Measurements from ENCODE around the gene MYO16.

Gene MYO16

DNA sequence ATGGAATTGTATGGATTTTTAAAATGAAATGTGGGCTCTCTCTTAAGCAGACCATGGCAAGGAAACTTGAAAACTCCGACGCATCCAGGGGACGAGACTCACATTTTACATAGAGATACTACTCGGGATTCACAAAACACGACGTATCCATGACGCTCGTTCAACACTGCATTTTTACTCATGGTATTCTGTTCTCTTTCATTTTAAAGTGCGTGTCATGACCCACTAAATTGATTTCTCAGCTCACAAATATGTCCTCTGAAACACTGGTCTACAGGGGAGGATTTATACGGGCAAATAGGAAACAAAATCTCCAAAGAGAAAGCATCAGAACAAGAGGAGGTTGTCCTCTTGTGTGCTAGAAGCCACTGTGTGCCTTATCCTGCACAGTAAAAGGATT lies 523.5 kb downstream of the MYO16 start:
- no peaks in the 10 kb centered on the region for H3K9me3 ChIP-seq (ENCODE audit: control insufficient read depth, insufficient read depth, low read length)
- H3K4me1 ChIP-seq (ENCODE audit: control insufficient read depth, insufficient read depth, low read length): peaks cover 5% of the 10 kb centered on the region
- no peaks in the 10 kb centered on the region for H3K36me3 ChIP-seq (ENCODE audit: control insufficient read depth, insufficient read depth, low read length)
- no peak overlapping the region for H3K9ac ChIP-seq (ENCODE audit: low read depth, low read length)
- no peak overlapping the region for H3K4me3 ChIP-seq (ENCODE audit: low read depth, low read length)
- H3K27me3 ChIP-seq (ENCODE audit: control insufficient read depth, insufficient read depth, low read length): no peaks in the 10 kb centered on the region

DNA sequence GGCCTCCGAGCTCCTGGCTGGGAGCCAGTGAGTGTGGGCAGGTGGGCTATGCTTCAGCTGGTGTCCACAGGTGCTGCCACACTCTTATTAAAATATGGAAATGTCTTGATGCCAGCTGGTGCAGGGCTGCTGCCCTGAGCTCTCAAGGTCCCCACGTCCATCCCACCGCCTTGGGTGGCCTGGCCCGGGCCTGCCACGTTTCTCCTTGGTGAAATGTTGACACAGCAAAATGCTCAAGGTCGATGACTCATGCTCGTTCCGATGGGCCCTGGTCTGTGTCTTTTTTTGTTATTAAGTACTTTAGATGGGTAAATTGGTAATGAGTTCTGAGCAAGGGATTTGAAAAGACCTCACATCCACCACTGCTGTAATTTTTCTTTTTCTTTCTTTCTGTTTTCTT lies 524.7 kb downstream of the MYO16 start:
- Histone ChIP-seq H3K9me3 (ENCODE audit: control insufficient read depth, insufficient read depth, low read length) (no peaks in the 10 kb centered on the region), H3K9ac (ENCODE audit: low read depth, low read length) (no peak overlapping the region), H3K4me3 (ENCODE audit: low read depth, low read length) (no peak overlapping the region), H3K27me3 (ENCODE audit: control insufficient read depth, insufficient read depth, low read length) (no peaks in the 10 kb centered on the region), H3K36me3 (ENCODE audit: control insufficient read depth, insufficient read depth, low read length) (no peaks in the 10 kb centered on the region), H3K4me1 (ENCODE audit: control insufficient read depth, insufficient read depth, low read length) (peaks cover 5% of the 10 kb centered on the region)

DNA sequence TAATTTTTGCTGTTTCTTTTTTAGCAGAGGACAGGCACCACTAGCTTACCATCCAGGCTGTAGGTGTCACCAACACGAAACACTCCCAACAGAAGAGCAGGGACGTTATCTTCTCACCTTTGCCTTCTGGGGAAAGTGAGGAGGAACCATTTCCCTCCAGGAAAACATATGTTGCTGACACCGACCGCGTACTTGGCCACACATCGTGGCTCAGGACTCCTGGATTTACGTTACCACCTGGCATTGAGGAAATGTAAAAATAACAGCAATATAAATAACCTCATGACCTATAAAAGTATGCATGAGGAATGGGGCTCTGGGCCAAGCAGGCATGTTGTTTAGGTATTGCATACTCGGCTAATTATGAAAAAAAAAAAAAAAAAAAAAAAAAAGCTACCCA lies 525.1 kb downstream of the MYO16 start:
- Histone ChIP-seq H3K4me3 (ENCODE audit: low read depth, low read length) (no peak overlapping the region), H3K27me3 (ENCODE audit: control insufficient read depth, insufficient read depth, low read length) (no peaks in the 10 kb centered on the region), H3K9ac (ENCODE audit: low read depth, low read length) (no peak overlapping the region), H3K9me3 (ENCODE audit: control insufficient read depth, insufficient read depth, low read length) (no peaks in the 10 kb centered on the region), H3K4me1 (ENCODE audit: control insufficient read depth, insufficient read depth, low read length) (peaks cover 5% of the 10 kb centered on the region), H3K36me3 (ENCODE audit: control insufficient read depth, insufficient read depth, low read length) (no peaks in the 10 kb centered on the region)

DNA sequence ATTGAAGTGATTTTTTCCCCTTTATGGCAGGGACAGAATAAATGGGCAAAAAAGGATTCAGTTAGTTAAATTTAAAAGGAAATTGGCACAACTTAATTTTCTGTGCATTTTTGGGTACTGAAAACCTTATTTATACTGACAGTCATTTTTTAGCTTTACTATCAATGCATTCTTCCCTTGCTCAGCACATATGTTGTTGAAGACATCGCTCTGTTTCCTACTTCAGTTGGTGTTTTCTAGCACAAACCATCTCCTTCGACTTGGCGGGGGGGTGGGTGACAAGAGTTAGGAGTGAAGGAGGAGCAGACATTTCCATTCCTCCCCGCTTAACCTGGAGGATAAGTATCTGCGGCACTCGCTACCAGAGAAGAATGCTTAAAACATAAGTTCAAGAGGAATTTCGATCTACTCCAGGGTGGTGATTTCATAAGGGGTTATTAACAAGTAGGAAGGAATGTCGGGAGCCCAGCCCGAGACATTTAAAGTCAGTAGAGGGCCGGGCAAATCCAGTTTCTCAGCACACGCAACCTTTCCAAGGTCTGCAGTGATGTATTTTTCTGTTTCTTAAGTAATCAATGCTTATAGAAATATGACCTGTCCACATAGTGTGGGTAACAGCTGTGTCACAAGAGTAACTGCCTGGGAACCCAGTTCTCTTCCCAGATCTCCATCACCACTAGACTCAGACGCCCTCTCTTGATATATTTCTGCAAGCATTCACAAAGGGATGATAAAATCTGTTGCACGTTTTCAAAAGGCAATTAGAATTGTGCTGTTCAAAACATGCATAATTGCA lies 525.8 kb downstream of the MYO16 start:
- no peaks in the 10 kb centered on the region for H3K9me3 ChIP-seq (ENCODE audit: control insufficient read depth, insufficient read depth, low read length)
- no peaks in the 10 kb centered on the region for H3K36me3 ChIP-seq (ENCODE audit: control insufficient read depth, insufficient read depth, low read length)
- no peak overlapping the region for H3K4me3 ChIP-seq (ENCODE audit: low read depth, low read length)
- peaks cover 5% of the 10 kb centered on the region for H3K4me1 ChIP-seq (ENCODE audit: control insufficient read depth, insufficient read depth, low read length)
- no peaks in the 10 kb centered on the region for H3K27me3 ChIP-seq (ENCODE audit: control insufficient read depth, insufficient read depth, low read length)
- no peak overlapping the region for H3K9ac ChIP-seq (ENCODE audit: low read depth, low read length)

DNA sequence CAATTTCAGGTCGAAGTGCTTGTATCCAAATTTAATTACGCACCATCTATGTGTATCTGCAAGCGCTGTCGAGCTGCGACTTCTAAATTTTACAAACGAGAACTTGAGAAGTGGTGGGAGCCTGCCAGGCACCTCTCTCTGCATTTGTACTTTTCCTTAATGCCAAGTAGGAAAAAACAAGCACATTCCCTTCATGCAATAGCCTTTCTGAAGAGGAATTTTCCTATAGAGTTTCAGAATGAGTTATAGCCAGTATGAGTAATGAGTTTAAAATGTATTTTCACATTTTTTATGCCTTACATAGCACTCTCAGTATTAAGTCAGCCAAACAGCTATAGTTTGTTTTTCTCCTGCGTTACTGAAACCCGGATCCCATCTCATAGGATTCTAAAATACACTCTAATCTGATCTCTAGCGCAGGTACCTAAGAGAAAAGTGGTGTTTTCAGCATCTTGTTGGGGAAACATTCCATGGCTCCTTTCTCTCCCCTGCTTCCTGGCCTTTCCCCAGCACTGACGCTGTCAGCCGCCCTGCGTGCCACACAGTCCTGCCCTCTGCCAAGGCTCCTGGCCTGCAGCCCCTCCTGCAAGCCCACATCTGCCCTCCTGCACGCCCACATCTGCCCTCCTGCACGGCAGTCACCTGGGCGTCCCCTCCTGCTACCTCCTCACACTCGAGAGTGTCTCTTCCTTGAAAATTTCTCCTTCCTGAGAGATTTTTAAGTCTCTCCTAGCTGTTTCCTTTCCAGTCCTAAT lies 526.9 kb downstream of the MYO16 start:
- Histone ChIP-seq H3K36me3 (ENCODE audit: control insufficient read depth, insufficient read depth, low read length) (no peaks in the 10 kb centered on the region), H3K27me3 (ENCODE audit: control insufficient read depth, insufficient read depth, low read length) (no peaks in the 10 kb centered on the region), H3K4me1 (ENCODE audit: control insufficient read depth, insufficient read depth, low read length) (peaks cover 8% of the 10 kb centered on the region), H3K9me3 (ENCODE audit: control insufficient read depth, insufficient read depth, low read length) (no peaks in the 10 kb centered on the region), H3K4me3 (ENCODE audit: low read depth, low read length) (no peak overlapping the region), H3K9ac (ENCODE audit: low read depth, low read length) (no peak overlapping the region)

DNA sequence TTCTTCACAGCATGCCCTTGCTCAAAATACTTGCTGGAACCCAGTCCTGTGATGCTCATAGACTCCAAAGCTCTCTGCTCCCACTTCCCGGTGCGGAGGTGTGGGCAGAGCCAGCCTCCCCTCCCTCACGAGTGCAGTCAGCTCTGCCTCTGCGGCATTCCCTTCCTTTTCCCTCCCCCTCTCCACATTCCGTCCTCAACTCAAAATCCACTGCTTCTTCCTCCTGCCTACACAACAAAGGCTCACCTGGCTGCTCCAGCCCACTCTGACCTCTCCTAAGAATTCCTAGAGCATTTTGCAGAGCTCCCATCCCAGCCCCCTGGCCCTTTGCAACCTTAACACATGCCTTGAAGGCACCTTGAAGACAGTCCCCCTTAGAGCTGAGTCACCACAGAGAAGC lies 527.9 kb downstream of the MYO16 start:
- H3K9me3 ChIP-seq (ENCODE audit: control insufficient read depth, insufficient read depth, low read length): no peaks in the 10 kb centered on the region
- H3K27me3 ChIP-seq (ENCODE audit: control insufficient read depth, insufficient read depth, low read length): no peaks in the 10 kb centered on the region
- H3K9ac ChIP-seq (ENCODE audit: low read depth, low read length): no peak overlapping the region
- H3K4me1 ChIP-seq (ENCODE audit: control insufficient read depth, insufficient read depth, low read length): peaks cover 8% of the 10 kb centered on the region
- no peaks in the 10 kb centered on the region for H3K36me3 ChIP-seq (ENCODE audit: control insufficient read depth, insufficient read depth, low read length)
- H3K4me3 ChIP-seq (ENCODE audit: low read depth, low read length): no peak overlapping the region

DNA sequence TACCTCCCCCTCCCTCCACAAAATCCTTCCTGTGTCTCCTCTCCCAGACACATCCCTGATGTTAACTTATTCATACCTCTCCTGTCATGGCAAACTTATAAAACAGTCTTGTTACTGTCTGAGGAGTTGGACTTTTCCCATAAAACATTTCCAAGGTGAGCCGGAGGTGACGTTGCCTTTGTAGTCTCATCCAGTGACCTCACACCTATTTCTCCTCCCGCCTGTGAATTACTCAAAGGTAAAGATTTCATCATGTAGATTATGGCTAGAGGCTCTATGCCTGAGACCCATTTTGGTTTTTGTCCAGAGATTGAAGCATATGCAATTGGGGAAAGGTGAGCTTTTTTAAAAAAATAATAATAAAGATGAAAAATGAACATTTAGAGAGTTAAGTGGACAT lies 529.0 kb downstream of the MYO16 start:
- Histone ChIP-seq H3K27me3 (ENCODE audit: control insufficient read depth, insufficient read depth, low read length) (no peaks in the 10 kb centered on the region), H3K36me3 (ENCODE audit: control insufficient read depth, insufficient read depth, low read length) (no peaks in the 10 kb centered on the region), H3K4me1 (ENCODE audit: control insufficient read depth, insufficient read depth, low read length) (peaks cover 8% of the 10 kb centered on the region), H3K4me3 (ENCODE audit: low read depth, low read length) (no peak overlapping the region), H3K9ac (ENCODE audit: low read depth, low read length) (no peak overlapping the region), H3K9me3 (ENCODE audit: control insufficient read depth, insufficient read depth, low read length) (no peaks in the 10 kb centered on the region)

DNA sequence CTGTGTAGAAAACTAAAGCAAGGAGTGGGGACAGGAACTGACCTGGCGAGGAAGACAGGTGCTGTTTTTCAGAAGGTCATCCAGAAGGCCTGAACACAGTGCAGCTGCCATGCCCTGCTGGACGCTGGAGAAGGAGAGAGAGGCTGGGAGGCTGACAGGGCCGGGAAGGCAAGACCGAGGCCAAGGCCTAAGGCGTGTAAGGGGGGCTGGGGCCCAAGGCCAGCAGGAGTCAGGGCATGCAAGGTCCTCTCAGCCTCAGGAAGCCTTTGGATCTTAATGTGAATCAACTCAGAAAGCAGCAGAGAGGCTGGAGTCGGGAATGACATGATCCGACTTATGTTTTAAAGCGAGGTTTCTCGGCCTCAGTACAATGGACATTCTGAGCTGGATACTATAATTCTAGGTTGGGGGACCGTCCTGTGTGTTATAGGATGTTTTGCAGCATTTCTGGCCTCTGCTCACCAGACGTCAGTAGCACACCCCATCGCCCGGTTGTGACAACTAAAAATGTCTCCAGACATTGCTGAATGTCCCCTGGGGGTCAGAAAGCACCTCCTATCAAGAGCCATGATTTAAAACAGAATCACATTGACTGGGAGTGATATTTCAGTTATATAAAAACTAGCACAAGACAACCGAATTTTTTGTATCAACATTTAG lies 530.4 kb downstream of the MYO16 start:
- Histone ChIP-seq H3K9me3 (ENCODE audit: control insufficient read depth, insufficient read depth, low read length) (no peaks in the 10 kb centered on the region), H3K4me3 (ENCODE audit: low read depth, low read length) (no peak overlapping the region), H3K9ac (ENCODE audit: low read depth, low read length) (no peak overlapping the region), H3K36me3 (ENCODE audit: control insufficient read depth, insufficient read depth, low read length) (no peaks in the 10 kb centered on the region), H3K4me1 (ENCODE audit: control insufficient read depth, insufficient read depth, low read length) (peaks cover 8% of the 10 kb centered on the region), H3K27me3 (ENCODE audit: control insufficient read depth, insufficient read depth, low read length) (no peaks in the 10 kb centered on the region)

DNA sequence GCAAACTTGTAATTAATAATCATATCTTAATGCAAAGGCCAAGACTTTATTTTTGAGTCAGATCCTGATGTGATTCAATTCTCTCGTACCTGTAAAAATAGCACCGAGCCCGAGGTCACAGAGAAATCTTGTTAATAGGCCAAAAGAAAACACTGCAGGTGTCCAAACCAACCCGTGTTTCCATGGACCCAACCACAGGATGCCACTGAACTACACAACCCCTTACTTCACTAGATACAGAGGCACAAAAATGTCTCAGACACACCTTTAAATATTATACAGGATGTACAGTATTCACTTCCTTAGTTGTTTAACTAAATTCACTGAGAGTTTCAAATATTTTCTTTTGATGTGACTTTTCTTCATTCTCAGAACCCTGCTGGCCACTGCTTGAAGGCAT lies 530.9 kb downstream of the MYO16 start:
- Histone ChIP-seq H3K27me3 (ENCODE audit: control insufficient read depth, insufficient read depth, low read length) (no peaks in the 10 kb centered on the region), H3K4me3 (ENCODE audit: low read depth, low read length) (no peak overlapping the region), H3K9me3 (ENCODE audit: control insufficient read depth, insufficient read depth, low read length) (no peaks in the 10 kb centered on the region), H3K4me1 (ENCODE audit: control insufficient read depth, insufficient read depth, low read length) (peaks cover 10% of the 10 kb centered on the region), H3K36me3 (ENCODE audit: control insufficient read depth, insufficient read depth, low read length) (no peaks in the 10 kb centered on the region), H3K9ac (ENCODE audit: low read depth, low read length) (no peak overlapping the region)

DNA sequence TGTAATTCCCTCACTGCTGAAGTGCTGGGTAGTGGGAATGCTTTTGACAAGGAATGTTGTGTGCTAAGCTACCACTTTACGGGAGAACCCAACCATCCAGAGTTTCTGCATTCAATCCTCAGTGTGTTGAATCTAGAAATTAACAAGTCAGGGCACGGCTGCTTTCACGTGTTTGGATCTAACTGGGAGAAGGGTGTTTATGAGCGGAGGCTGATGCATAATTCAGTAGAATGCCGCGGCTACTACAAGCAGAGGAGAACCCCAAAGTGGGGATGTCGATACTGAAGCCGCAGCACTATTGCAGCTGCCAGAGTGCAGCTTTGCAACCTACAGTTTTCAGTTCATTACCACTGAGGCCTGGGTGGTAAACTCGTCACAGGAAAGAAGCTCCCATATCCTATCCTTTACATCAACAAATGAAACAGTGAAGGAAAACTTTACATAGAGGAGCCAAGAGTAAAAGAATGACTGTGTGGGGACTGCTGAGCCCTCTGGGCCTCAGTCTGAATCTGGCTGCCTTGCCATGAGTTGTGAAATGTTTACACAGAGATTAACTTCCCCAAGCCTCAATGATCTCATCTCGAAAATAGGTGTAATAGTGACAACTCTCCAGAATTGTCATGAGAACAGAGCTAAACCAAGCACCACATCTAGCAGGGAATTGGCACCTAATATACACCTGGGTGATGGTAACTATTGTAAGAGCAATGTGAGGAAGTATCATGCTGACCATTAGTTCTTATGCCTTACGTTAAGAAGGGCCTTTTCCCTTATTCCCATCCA lies 531.7 kb downstream of the MYO16 start:
- Histone ChIP-seq H3K9ac (ENCODE audit: low read depth, low read length) (no peak overlapping the region), H3K4me3 (ENCODE audit: low read depth, low read length) (no peak overlapping the region), H3K4me1 (ENCODE audit: control insufficient read depth, insufficient read depth, low read length) (peaks cover 11% of the 10 kb centered on the region), H3K9me3 (ENCODE audit: control insufficient read depth, insufficient read depth, low read length) (no peaks in the 10 kb centered on the region), H3K27me3 (ENCODE audit: control insufficient read depth, insufficient read depth, low read length) (no peaks in the 10 kb centered on the region), H3K36me3 (ENCODE audit: control insufficient read depth, insufficient read depth, low read length) (no peaks in the 10 kb centered on the region)

DNA sequence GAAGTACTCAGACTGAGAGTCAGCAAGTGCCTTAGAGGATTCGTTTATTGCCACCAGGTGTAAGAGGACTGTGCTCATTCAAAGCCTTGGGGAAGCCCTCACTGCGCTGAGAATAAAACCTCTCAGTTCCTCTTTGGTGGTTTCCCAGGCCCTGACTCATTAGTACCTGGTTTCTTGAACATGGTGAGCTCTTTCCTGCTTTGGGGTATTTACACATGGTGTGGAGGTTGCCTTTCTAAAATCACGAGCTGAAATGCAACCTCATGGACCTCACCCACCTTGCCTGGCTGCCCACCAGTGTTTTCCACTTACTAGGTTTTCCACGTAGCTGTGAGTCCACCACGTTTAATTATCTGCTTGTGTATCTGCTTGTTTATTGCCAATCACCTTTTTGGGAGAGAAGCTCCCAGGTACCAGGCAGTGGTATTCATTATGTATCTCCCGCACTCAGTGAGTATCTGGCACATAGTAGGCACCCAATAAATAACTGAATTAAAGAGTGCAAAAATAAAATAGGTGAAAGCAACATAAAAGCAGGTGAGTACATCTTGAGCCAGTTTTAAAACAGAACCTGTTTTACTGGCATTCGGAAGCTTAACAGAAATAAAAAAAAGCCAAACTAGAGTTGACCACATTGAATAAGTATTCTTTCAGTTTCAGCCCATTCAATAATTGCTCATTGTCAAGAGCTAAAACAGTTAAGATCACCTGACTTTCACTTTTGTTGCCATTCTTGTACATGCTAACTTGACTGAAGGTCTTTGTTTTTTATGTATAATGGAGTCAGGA lies 533.0 kb downstream of the MYO16 start:
- H3K4me1 ChIP-seq (ENCODE audit: control insufficient read depth, insufficient read depth, low read length): peaks cover 9% of the 10 kb centered on the region

More for the DNA sequence above, 533.0 kb downstream of the MYO16 start:
- Histone ChIP-seq H3K27me3 (ENCODE audit: control insufficient read depth, insufficient read depth, low read length) (no peaks in the 10 kb centered on the region), H3K4me3 (ENCODE audit: low read depth, low read length) (no peak overlapping the region), H3K9me3 (ENCODE audit: control insufficient read depth, insufficient read depth, low read length) (no peaks in the 10 kb centered on the region), H3K9ac (ENCODE audit: low read depth, low read length) (no peak overlapping the region), H3K36me3 (ENCODE audit: control insufficient read depth, insufficient read depth, low read length) (no peaks in the 10 kb centered on the region)

Data from iPS-15b (cell line).